Inflammatory macrophage (primary cell): ENCODE results near the gene EML5.
"Not testable (repeated sequence)": the region's sequence is repeated elsewhere in the genome, so short reads cannot be mapped to it uniquely, and the experiment has no call there.

Experiments used
- DNase-seq, 2 donors: peaks; one replicate each; pipeline ENCODE4 v3.0.0-alpha.2; 2020 to 2022

Gene EML5

GRCh38 chr14:88802596-88802995 is 9.8 kb upstream of the EML5 start:
- DNase-seq = no peak

- DNase-seq = no peak
Observed at GRCh38 chr14:88799522-88799921, 6.8 kb upstream of the EML5 start.

GRCh38 chr14:88798156-88798555 is 5.4 kb upstream of the EML5 start:
- no peak for DNase-seq

- DNase-seq = no peak
Observed at GRCh38 chr14:88793259-88793625, 489 bp upstream of the EML5 start.

GRCh38 chr14:88791629-88792472 is 902 bp downstream of the EML5 start:
- DNase-seq = no peak

- no peak for DNase-seq
Observed at GRCh38 chr14:88791252-88791621, 1.5 kb downstream of the EML5 start.

- DNase-seq = no peak
Observed at GRCh38 chr14:88790501-88791251, 2.1 kb downstream of the EML5 start.

- not testable (repeated sequence) for DNase-seq
Observed at GRCh38 chr14:88789573-88789972, 3.2 kb downstream of the EML5 start.

- no peak for DNase-seq
Observed at GRCh38 chr14:88786715-88787114, 6.0 kb downstream of the EML5 start.

- no peak for DNase-seq
Observed at GRCh38 chr14:88785911-88786310, 6.8 kb downstream of the EML5 start.

GRCh38 chr14:88775532-88775931 is 17.2 kb downstream of the EML5 start:
- DNase-seq = no peak

- no peak for DNase-seq
Observed at GRCh38 chr14:88770736-88771135, 22.0 kb downstream of the EML5 start.

GRCh38 chr14:88765130-88765529 is 27.6 kb downstream of the EML5 start:
- DNase-seq = no peak

- no peak for DNase-seq
Observed at GRCh38 chr14:88753873-88754272, 38.9 kb downstream of the EML5 start.

- DNase-seq = no peak
Observed at GRCh38 chr14:88750945-88751344, 41.8 kb downstream of the EML5 start.

- DNase-seq = no peak
Observed at GRCh38 chr14:88750413-88750812, 42.3 kb downstream of the EML5 start.

GRCh38 chr14:88749139-88749538 is 43.6 kb downstream of the EML5 start:
- no peak for DNase-seq

- no peak for DNase-seq
Observed at GRCh38 chr14:88748288-88748687, 44.5 kb downstream of the EML5 start.

- no peak for DNase-seq
Observed at GRCh38 chr14:88746052-88746451, 46.7 kb downstream of the EML5 start.

- DNase-seq = no peak
Observed at GRCh38 chr14:88737245-88737644, 55.5 kb downstream of the EML5 start.

- DNase-seq = no peak
Observed at GRCh38 chr14:88733121-88733520, 59.6 kb downstream of the EML5 start.

GRCh38 chr14:88729159-88729558 is 63.6 kb downstream of the EML5 start:
- DNase-seq = no peak

GRCh38 chr14:88727057-88727456 is 65.7 kb downstream of the EML5 start:
- DNase-seq = no peak

GRCh38 chr14:88710709-88711108 is 82.0 kb downstream of the EML5 start:
- DNase-seq = no peak
